NCI-H774 (cell line): ENCODE data around the gene EP400.

Source experiments
- DNase-seq: peaks from one replicate; lab custom pipeline; 2025; lab: John Stamatoyannopoulos, UW

The EP400 gene

DNA sequence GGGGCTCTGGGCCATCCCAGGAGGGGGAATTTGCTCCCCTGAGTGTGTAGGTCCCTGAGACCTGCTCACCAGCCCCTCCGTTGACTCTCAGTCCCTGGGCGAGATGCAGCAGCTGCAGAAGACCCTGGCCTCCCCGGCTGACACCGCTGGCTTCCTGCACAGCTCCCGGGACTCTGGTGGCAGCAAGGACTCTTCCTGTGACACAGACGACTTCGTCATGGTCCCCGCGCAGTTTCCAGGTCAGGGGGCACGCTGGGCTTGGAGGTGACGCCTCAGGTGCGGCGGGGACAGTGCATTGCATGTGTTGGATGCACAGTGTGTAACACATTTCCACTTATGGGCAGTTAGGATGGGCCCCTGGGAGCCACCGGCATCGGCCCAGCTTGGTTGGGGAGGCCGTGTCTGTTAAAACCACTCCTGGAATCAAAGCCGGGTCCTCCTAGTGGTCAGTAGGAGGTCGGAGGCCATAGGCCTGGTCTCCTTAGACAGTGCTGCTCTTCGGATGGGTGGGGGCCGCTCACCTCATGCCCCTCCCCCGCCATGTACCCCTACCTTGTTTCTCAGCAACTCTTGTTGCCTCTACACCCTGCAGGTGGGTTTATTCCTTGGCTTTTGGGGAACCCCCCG lies 37.8 kb upstream of the EP400 start:
- DNase-seq, result no peak

DNA sequence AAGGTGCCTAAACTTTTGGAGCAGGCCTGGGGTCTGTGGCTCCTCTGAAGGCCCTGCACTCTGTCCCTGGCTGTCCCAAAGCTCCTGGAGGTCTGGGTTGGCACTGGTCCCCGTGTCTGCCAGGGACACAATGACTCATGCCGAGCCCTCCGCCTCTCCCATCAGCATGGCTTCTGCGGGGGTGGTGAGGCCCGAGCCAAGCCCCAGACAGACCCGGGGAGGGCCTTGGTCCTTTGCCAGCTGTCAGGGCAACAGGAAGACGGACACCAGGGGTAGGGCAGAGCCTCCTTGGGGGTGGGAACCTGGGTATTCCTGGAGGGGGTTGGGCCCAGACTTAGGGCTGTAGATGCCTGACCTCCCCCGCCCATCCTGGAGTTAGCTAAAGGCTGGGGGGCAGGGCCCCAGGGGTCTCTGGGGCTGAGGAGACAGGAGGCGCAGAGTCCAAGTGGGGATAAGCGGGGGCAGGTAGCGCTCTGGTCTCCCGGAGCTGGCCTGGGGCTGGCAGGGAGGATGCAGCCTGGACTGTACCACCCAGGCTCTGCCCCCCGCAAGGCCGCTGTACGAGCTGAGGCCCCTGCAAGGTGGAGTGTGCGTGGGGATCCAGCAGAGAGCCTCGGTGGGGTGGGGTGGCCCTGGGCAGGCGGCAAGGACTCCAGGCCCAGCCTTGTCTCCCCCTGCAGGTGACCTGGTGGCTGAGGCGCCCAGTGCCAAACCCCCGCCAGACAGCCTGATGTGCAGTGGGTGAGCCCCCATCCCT lies 37.0 kb upstream of the EP400 start:
- no peak for DNase-seq

DNA sequence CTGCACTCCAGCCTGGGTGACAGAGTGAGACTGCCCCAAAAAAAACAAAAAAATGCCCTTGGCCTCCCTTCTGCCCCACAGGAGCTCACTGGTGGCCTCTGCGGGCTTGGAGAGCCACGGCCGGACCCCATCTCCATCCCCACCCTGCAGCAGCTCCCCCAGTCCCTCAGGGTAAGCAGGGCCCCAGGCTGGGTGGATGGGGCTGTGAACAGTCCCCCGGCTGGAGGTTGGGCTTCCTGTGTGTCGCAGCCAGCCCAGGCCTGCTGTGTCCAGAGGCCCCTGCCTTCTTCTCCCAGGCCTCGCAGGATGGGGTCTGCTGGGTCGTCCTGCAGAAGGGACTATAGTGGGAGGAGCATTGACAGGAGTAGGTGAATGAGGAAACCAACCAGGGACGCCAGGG lies 36.1 kb upstream of the EP400 start:
- no peak for DNase-seq

DNA sequence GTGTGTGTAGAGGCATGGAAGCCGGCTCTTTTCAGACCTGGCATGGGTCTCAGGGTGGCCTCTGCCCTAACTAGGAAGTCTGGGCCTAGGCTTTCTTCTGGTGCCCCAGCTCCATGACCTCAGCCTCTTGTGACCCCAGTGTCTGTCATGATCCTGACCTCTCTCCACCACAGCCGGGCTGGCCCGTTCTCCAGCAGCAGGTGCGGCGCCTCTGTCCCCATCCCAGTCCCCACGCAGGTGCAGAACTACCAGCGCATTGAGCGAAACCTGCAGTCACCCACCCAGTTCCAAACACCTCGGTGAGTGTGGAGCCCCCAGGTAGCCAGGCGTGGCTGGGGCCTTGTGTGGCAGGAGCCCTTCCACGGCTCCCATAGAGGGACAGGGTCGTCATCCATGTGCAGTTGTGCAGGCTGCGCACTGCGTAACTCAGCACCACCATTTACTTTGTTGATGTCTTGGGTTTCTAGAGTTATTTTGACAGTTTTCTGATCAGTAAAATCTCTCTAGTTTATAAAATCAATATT lies 35.5 kb upstream of the EP400 start:
- DNase-seq, result no peak

DNA sequence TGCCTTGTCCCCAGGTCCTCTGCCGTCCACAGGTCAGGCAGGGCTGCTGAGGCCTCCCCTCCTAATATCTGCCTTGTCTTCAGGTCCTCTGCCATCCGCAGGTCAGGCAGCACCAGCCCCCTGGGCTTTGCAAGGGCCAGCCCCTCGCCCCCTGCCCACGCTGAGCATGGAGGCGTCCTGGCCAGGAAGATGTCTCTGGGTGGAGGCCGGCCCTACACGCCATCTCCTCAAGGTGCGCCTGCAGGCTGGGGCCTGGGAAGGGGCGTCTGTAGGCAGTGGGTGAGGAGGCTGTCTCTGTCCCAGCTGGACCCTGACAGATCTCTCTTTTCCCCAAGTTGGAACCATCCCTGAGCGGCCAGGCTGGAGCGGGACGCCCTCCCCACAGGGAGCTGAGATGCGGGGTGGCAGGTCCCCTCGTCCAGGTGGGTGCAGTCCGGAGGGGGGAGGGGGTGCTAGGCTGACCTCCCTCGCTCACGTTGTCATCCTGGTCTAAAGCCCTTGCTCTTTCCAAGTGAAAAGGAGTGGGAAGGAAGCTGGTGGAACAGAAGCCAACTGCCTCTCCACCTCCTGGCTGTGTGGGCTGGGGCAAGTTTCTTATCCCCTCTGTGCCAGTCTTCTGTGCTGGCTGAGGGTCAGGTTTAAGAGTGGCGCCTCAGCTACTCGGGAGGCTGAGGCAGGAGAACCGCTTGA lies 34.6 kb upstream of the EP400 start:
- no peak for DNase-seq

DNA sequence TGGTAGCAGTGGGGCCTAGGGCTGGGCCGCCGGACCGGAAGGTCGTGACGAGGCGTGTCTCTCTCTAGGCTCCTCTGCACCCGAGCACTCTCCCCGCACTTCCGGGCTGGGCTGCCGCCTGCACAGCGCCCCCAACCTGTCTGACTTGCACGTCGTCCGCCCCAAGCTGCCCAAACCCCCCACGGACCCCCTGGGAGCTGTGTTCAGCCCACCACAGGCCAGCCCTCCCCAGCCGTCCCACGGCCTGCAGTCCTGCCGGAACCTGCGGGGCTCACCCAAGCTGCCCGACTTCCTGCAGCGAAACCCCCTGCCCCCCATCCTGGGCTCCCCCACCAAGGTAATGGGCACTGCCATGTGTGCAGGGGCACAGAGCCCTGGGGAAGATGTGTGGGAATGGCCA lies 33.9 kb upstream of the EP400 start:
- no peak for DNase-seq

DNA sequence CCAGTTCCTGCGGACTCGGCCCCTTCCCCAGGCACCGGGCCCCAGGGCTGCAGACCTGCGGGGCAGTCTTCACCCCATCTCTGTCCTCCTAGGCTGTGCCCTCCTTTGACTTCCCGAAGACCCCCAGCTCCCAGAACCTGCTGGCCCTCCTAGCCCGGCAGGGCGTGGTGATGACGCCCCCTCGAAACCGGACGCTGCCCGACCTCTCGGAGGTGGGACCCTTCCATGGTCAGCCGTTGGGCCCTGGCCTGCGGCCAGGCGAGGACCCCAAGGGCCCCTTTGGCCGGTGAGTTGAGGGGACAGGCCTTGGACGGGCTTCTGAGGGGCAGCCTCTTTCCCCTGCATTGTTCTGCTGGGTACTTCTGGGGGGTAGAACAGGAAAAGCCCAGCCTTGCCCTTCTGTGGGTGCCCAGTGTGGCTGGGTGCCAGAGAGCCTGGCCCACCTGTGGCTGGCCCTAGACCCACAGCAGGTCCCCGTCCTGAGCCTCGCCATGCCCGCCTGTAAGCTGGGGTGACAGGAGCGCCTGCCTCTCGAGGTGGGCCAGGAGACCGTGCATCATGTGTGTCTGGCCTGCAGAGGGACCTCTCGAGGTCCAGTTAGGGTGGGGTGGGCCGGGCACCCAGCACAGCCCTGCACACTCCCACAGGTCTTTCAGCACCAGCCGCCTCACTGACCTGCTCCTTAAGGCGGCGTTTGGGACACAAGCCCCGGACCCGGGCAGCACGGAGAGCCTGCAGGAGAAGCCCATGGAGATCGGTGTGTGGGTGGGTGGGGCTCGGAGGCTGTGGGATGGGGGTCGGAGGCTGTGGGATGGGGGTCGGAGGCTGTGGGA lies 33.2 kb upstream of the EP400 start:
- DNase-seq, result no peak

DNA sequence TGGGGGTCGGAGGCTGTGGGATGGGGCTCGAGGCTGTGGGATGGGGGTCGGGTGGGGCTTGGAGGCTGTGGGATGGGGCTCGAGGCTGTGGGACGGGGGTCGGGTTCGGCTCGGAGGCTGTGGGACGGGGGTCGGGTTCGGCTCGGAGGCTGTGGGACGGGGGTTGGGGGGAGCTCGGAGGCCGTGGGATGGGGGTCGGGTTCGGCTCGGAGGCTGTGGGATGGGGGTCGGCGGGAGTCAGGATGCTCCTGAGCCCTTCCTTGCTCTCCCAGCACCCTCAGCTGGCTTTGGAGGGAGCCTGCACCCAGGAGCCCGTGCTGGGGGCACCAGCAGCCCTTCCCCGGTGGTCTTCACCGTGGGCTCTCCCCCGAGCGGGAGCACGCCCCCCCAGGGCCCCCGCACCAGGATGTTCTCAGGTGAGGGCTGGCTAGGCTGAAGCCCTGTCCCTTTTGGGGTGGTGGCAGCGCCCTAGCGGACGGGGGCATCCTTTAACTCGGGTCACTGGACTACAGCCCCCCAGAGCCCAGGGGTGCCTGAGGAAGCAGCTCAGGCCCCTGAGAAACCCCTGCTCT lies 32.5 kb upstream of the EP400 start:
- no peak for DNase-seq

DNA sequence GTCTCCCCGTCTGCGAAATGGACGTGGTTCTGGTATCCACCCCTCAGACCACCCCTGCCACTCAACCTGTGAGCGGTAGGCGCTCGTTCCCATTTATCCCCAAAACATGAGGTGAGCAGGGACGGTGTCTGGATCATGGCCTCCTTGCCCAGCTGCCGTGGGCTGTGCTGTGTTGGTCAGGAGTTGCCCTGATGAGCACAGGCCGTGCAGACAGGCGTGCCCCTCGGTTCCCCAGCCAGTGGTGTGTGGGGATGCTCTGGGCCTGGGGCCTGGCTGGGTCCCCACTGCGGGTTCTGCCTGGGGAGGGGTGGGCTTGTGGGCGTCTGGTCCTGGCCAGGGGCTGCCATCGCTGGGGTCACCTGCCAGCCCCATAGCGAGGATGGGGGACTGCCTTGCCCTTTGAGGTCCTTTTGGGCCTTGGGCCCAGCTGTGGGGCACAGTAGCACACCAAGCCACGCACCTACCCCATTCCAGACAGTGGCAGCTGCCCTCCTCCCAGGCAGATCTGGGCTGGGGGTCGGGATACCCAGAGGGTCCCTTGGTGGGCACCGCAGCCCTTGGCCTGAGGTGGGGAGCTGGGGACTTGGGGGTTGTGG lies 31.9 kb upstream of the EP400 start:
- DNase-seq, result no peak

DNA sequence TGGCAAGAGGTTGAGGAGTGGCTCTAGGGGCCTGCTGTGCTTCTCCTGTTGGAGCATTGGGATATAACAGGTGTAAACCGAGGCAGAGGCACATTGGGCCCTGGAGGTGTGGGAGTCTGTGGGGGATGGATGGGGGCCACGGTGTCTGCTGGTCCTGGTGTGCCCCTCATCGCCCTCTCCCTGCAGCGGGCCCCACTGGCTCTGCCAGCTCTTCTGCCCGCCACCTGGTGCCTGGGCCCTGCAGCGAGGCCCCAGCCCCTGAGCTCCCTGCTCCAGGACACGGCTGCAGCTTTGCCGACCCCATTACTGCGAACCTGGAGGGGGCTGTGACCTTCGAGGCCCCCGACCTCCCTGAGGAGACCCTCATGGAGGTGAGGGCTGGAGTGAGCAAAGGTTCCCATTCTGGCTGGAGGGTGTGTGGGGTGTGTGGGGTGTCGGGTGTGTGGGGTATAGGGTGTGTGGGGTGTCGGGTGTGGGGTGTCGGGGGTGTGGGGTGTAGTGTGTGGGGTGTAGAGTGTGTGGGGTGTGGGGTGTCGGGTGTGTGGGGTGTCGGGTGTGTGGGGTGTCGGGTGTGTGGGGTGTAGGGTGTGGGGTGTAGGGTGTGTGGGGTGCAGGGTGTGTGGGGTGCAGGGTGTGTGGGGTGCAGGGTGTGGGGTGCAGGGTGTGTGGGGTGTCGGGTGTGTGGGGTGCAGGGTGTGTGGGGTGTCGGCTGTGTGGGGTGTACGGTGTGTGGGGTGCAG lies 31.3 kb upstream of the EP400 start:
- no peak for DNase-seq

DNA sequence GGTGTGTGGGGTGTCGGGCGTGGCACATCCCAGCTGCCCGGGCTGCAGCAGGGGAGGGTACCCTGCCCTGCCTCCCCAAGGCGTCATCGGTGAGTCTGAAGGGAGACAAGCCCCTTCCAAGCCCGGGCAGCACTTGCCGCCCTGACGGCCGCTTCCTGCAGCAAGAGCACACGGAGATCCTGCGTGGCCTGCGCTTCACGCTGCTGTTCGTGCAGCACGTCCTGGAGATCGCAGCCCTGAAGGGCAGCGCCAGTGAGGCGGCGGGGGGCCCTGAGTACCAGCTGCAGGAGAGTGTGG lies 30.7 kb upstream of the EP400 start:
- no peak for DNase-seq

DNA sequence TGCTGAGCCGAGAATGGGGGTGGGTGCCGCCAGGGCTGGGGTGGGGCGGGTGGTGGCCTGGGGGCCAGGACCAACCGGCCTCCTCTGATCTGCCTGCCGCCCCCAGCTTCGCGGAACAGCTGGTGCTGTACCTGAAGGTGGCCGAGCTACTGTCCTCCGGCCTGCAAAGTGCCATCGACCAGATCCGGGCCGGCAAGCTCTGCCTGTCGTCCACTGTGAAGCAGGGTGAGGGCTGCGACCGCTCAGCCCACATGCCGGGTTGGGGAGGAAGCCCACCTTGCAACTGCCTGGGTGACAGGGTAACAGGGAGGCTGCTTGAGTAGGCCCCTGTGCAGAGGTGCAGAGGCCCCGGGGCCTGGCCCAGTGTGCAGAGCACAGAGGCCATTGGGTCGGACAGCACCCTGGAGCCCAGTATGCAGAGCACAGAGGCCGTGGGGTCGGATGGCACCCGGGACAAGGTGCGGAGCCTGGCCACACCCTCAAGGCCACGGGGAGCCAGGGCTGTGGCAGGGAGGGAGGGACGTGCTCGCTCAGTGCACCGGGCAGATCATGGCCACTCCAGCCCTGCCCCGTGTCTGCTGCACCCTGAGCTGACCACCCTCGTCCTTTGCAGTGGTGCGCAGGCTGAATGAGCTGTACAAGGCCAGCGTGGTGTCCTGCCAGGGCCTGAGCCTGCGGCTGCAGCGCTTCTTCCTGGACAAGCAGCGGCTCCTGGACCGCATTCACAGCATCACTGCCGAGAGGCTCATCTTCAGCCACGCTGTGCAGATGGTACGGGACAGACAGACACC lies 30.2 kb upstream of the EP400 start:
- no peak for DNase-seq

DNA sequence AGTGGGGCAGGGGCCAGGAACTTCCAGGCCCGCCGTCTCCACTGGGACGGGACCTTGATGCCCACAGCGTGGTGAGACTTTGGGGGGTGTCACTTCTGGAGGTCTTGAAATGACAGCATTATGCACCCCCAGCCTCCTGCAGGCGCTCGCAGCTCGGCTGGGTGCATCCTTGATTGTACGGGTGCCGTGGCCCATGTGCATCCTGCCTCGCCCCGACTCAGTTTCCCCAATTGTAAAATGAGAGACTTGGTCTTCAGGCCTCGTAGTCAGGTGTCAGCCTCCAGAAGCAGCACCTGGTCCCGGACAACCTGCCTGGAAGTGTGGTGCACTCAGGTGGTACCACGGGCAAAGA lies 29.6 kb upstream of the EP400 start:
- no peak for DNase-seq

DNA sequence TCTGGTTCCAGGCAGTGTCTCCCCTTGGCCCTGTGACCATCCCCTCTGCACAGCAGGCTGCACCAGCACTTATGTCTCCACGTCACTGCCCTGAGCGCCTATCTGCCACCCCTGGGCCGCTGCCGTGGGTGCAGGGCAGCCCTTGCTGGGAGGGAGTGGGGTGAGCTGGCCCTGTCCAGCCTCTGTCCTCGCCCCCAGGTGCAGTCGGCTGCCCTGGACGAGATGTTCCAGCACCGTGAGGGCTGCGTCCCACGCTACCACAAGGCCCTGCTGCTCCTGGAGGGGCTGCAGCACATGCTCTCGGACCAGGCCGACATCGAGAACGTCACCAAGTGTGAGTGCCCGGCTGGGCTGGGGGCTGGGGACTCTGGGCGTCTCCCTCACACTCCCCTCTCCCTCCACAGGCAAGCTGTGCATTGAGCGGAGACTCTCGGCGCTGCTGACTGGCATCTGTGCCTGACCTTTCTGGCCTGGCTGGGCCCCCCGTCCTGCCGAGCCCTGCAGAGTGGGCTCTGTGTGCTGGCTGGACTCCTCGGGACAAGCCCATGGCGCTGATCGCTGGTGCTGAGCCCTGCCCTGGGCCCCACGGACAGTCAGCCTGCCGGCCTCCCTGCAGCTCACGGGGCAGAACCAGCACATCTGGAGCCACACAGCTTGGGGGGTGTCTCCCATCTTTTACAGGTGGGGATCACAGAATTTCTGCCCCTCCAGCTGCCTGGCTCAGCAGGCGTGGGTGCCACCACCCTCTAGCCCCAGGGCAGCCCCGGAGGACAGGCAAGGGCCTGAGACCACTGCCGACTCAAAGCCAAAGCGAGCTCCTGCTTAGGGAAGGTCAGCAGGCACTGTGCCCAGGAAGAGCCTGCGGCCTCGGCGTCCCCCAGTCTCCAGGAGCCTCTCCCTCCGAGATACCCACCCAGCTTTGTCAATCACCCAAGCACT lies 28.6 kb upstream of the EP400 start:
- no peak for DNase-seq

DNA sequence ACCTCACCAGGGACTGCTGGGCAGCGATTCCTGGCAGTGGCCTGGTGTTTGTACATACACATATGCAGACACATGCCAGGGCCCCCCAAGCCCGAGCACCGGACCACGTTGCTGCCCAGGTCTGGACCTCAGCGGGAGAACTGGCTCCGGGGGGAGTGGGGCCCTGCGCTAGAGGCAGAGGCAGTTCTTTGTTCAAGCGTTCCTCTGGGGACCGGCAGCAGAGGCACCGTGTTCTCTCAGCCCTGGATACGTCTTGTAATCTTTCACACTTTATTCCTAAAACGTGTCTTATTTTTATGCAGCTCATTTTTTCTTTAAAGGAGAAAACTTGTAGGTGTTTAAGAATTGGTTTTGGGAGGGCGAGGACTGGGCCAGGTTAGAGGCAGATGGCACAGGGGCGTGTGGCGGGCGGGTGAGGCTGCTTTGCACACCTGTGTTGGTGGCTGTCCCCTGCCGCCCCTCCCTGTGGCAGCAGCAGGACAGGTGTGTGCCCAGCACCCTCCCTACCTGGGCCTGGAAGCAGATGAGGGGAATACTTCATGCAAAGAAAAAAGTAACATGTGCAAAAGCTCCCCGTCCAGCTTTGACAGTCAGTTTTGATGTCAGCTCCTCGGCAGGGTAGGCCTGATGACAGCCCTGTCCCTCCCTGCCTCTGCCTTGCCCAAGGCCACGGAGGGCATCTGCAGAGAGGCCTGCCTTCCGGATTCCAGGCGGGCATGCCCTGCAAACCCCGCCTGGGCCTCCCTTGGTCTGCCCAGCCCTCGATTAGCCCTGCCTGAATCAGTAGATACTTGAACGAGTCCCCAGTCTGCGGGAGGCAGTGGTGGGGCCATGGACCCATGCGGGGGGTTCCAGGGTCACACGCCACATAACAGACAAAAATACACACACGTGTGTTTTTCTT lies 27.6 kb upstream of the EP400 start:
- no peak for DNase-seq

DNA sequence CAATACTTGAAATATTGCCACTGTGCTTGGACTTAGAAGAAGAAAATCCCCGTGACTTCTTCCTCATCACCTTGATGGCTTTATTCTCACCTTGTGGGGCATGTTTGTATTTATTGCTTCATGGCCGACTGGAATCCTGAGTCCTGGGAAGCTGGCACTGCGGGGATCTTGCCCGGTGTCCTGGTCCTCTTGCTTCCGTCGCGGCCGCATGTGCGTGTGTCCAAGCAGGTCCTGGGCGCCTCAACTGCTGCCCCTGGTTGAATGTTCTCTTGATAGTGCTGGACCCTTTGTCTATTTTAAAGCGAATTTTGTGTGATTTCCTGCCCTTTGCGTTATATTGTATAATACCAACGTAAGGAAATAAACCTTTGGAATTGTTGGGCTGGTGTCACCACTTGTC lies 27.0 kb upstream of the EP400 start:
- DNase-seq, result no peak

DNA sequence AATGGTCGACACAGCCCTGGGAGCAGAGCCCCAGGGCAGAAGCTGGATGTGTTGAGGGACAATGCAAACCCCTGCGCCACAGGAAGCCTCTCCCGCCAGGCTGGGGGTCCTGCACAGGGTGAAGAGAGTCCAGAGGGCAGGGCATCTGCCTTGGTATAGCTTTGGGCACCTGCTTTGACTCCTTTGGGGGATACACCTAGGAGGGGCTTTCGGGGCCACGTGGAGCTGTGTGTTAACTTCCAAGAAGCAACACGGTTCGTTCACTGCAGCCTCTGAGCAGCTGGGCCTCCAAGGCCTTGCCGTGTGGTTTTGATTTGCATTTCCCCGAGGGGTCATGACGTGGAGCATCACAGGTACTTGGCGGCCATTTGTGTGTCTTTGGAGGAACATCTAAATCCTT lies 26.5 kb upstream of the EP400 start:
- DNase-seq, result no peak
